Neural cell (in vitro differentiated cells): ENCODE data around the gene CPT2. TPM values are rescaled to one million over a fixed set of nuclear protein-coding genes. Genes with fewer than 3 reads are reported as not detected.
"Not testable (repeated sequence)": the region's sequence is repeated elsewhere in the genome, so short reads cannot be mapped to it uniquely, and the experiment has no call there.

Source experiments
- H2AFZ ChIP-seq: fragments of 200-600, 300-800 bp; sonication (generic), shearing (Covaris generic); 2 replicates; pipeline ENCODE4 v1.6.0; 2014; ENCODE audit warnings: low read depth, mild to moderate bottlenecking, antibody characterized with exemption, low read length, moderate library complexity
- H3F3A ChIP-seq: fragments of 200-600 bp; shearing (Covaris generic); 2 replicates; pipeline ENCODE4 v1.6.1; 2016; ENCODE audit warnings: mild to moderate bottlenecking, moderate library complexity, mixed read lengths, antibody characterized with exemption, low read length; ENCODE audit not compliant: insufficient read depth, poor library complexity, severe bottlenecking
- H3K27ac ChIP-seq: fragments of 200-600, 300-800 bp; sonication (generic), shearing (Covaris generic); 2 replicates; pipeline ENCODE4 v1.5.1; 2014; ENCODE audit warnings: mild to moderate bottlenecking, low read length, moderate library complexity
- H3K27me3 ChIP-seq: fragments of 300-800, 200-600 bp; sonication (generic), shearing (Covaris generic); 2 replicates; pipeline ENCODE4 v1.6.0; 2014; ENCODE audit warnings: mild to moderate bottlenecking, low read depth, low read length, moderate library complexity; ENCODE audit not compliant: insufficient read depth
- H3K36me3 ChIP-seq: fragments of 300-800, 200-600 bp; sonication (generic), shearing (Covaris generic); 2 replicates; pipeline ENCODE4 v1.5.1; 2014; ENCODE audit warnings: mild to moderate bottlenecking, antibody characterized with exemption, low read length, moderate library complexity; ENCODE audit not compliant: insufficient read depth
- H3K4me2 ChIP-seq: fragments of 300-800, 200-600 bp; sonication (generic), shearing (Covaris generic); 2 replicates; pipeline ENCODE4 v1.6.0; 2014; ENCODE audit warnings: mild to moderate bottlenecking, low read length
- H3K4me3 ChIP-seq: fragments of 300-800, 200-600 bp; sonication (generic), shearing (Covaris generic); 2 replicates; pipeline ENCODE4 v1.5.1; 2014; ENCODE audit warnings: mild to moderate bottlenecking, low read length, moderate library complexity
- H3K79me2 ChIP-seq: fragments of 200-600 bp; shearing (Covaris generic); replicated peaks from 2 replicates; pipeline ENCODE4 v1.6.0; 2014; ENCODE audit warnings: mild to moderate bottlenecking, low read length, moderate library complexity; ENCODE audit not compliant: insufficient read depth
- H3K9ac ChIP-seq: fragments of 300-800, 200-600 bp; sonication (generic), shearing (Covaris generic); 2 replicates; pipeline ENCODE4 v1.6.1; 2016; ENCODE audit warnings: mild to moderate bottlenecking, low read length, mixed read lengths
- H3K9me2 ChIP-seq: fragments of 200-600 bp; shearing (Covaris generic); 2 replicates; pipeline ENCODE4 v1.6.1; 2016; ENCODE audit warnings: mild to moderate bottlenecking, low read length, mixed read lengths; ENCODE audit not compliant: insufficient read depth
- H3K9me3 ChIP-seq: fragments of 200-600, 300-800 bp; sonication (generic), shearing (Covaris generic); 2 replicates; pipeline ENCODE4 v1.6.1; 2016; ENCODE audit warnings: mild to moderate bottlenecking, mixed run types, low read length, moderate library complexity, mixed read lengths
- H4K20me1 ChIP-seq: fragments of 200-600 bp; shearing (Covaris generic); 2 replicates; pipeline ENCODE4 v1.6.1; 2016; ENCODE audit warnings: mild to moderate bottlenecking, mixed run types; ENCODE audit not compliant: insufficient read depth
- EP300 ChIP-seq: fragments of 450-650 bp; conservative IDR thresholded peaks from 2 replicates; pipeline ENCODE4 v1.6.1; 2014; ENCODE audit warnings: antibody characterized with exemption, mild to moderate bottlenecking, moderate library complexity; ENCODE audit not compliant: poor library complexity, severe bottlenecking
- EZH2 ChIP-seq: fragments of 200-600, 300-800 bp; shearing (Covaris generic), sonication (generic); IDR thresholded peaks from 2 replicates; pipeline ENCODE4 v1.6.1; 2014; ENCODE audit warnings: antibody characterized with exemption, low read length, borderline replicate concordance, mild to moderate bottlenecking; ENCODE audit not compliant: insufficient read depth, poor library complexity, severe bottlenecking
- MXI1 ChIP-seq: fragments of 450-650 bp; conservative IDR thresholded peaks from 2 replicates; pipeline ENCODE4 v1.6.1; 2014; ENCODE audit warnings: antibody characterized with exemption, mild to moderate bottlenecking; ENCODE audit not compliant: poor library complexity, severe bottlenecking
- POLR2AphosphoS5 ChIP-seq: IDR thresholded peaks from 2 replicates; pipeline ENCODE4 v1.6.1; 2012
- RAD21 ChIP-seq: fragments of 450-650 bp; conservative IDR thresholded peaks from 2 replicates; pipeline ENCODE4 v1.6.1; 2014; ENCODE audit warnings: antibody characterized with exemption, mild to moderate bottlenecking, moderate library complexity
- REST ChIP-seq: IDR thresholded peaks from 2 replicates; pipeline ENCODE4 v1.6.1; 2012; ENCODE audit warnings: borderline replicate concordance
- SMC3 ChIP-seq: fragments of 450-650 bp; conservative IDR thresholded peaks from 2 replicates; pipeline ENCODE4 v1.6.1; 2014; ENCODE audit warnings: antibody characterized with exemption, mild to moderate bottlenecking, moderate library complexity; ENCODE audit not compliant: poor library complexity
- TAF1 ChIP-seq: IDR thresholded peaks from 2 replicates; pipeline ENCODE4 v1.6.1; 2012; ENCODE audit warnings: low read depth
- polyA plus RNA-seq: library from polyadenylated mRNA; depleted of rRNA; stranded (reverse); fragments of >200 nt; gene quantifications from 2 replicates; pipeline ENCODE4 v1.2.3, GENCODE V29; 2014
- TF ChIP-seq, protein P1 (sequence below): fragments of 450-650 bp; IDR thresholded peaks from 2 replicates; pipeline ENCODE4 v1.5.1; 2014; ENCODE audit warnings: antibody characterized with exemption, mild to moderate bottlenecking, moderate library complexity; ENCODE audit not compliant: poor library complexity, severe bottlenecking

The CPT2 gene
- polyA plus RNA-seq, 1 donor from 2014 or later, result 5.3 TPM

DNA sequence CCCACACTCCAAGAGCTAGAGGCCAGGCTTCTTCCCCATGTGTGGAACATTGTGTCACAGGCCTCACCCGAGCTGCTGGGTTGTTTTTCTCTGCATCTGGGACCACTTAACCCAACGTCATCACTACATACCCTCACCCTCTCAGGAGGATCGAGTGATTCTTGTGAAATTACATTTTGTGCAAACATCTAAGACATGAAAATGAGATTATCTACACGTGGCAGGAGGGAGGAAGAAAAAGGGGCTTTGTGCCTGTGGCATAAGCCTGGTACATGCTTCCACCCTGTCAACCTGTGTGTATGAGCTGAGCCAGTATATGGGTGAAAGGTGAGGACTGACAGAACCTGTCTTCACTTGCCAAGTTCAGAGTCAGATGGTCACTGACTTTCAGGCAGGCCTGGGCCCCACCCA, 1.6 kb downstream of the CPT2 start:
- H3K4me2 ChIP-seq, result no peak overlapping the region
- no peak overlapping the region for H3K4me3 ChIP-seq
- no peak overlapping the region for H3K9ac ChIP-seq
- H2AFZ ChIP-seq, result no peak overlapping the region
- H3K36me3 ChIP-seq, result no peaks in the 10 kb centered on the region
- TF ChIP-seq MXI1 (no peak), RAD21 (no peak), EZH2 (no peak), TAF1 (no peak), REST (no peak), POLR2AphosphoS5 (no peak), SMC3 (no peak), EP300 (no peak)
- TF ChIP-seq, protein P1, sequence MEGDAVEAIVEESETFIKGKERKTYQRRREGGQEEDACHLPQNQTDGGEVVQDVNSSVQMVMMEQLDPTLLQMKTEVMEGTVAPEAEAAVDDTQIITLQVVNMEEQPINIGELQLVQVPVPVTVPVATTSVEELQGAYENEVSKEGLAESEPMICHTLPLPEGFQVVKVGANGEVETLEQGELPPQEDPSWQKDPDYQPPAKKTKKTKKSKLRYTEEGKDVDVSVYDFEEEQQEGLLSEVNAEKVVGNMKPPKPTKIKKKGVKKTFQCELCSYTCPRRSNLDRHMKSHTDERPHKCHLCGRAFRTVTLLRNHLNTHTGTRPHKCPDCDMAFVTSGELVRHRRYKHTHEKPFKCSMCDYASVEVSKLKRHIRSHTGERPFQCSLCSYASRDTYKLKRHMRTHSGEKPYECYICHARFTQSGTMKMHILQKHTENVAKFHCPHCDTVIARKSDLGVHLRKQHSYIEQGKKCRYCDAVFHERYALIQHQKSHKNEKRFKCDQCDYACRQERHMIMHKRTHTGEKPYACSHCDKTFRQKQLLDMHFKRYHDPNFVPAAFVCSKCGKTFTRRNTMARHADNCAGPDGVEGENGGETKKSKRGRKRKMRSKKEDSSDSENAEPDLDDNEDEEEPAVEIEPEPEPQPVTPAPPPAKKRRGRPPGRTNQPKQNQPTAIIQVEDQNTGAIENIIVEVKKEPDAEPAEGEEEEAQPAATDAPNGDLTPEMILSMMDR, result no peak
- H3K9me2 ChIP-seq, result no peaks in the 10 kb centered on the region
- H3F3A ChIP-seq, result no peaks in the 10 kb centered on the region
- H4K20me1 ChIP-seq, result no peaks in the 10 kb centered on the region
- H3K27ac ChIP-seq, result no peak overlapping the region
- H3K27me3 ChIP-seq, result no peaks in the 10 kb centered on the region
- H3K9me3 ChIP-seq, result no peaks in the 10 kb centered on the region
- no peaks in the 10 kb centered on the region for H3K79me2 ChIP-seq

- Histone ChIP-seq H3K9ac (no peak overlapping the region), H3F3A (no peaks in the 10 kb centered on the region), H2AFZ (no peak overlapping the region), H3K4me3 (no peak overlapping the region), H4K20me1 (no peaks in the 10 kb centered on the region), H3K9me2 (no peaks in the 10 kb centered on the region), H3K79me2 (no peaks in the 10 kb centered on the region), H3K4me2 (no peak overlapping the region), H3K27me3 (no peaks in the 10 kb centered on the region), H3K27ac (no peak overlapping the region), H3K9me3 (peaks cover 5% of the 10 kb centered on the region), H3K36me3 (no peaks in the 10 kb centered on the region)
- TF ChIP-seq SMC3 (no peak), REST (no peak), RAD21 (no peak), EZH2 (no peak), EP300 (no peak), TAF1 (no peak), POLR2AphosphoS5 (no peak)
- TF ChIP-seq, protein P1, result no peak
Measured at GRCh38 chr1:53203466-53203865, 6.8 kb downstream of the CPT2 start.

GRCh38 chr1:53205496-53205895, 8.9 kb downstream of the CPT2 start:
- not testable (repeated sequence) for H3K27me3 ChIP-seq, H3K4me3 ChIP-seq, H3K79me2 ChIP-seq, H3K9me2 ChIP-seq, H3F3A ChIP-seq, H3K4me2 ChIP-seq, H3K9me3 ChIP-seq, H4K20me1 ChIP-seq, H3K36me3 ChIP-seq, H3K9ac ChIP-seq, H3K27ac ChIP-seq, H2AFZ ChIP-seq
